Nephron progenitor cell (in vitro differentiated cells): ENCODE measurements around the gene RAMP1.
"Not testable (repeated sequence)": the region's sequence is repeated elsewhere in the genome, so short reads cannot be mapped to it uniquely, and the experiment has no call there.

Experiments used
- DNase-seq: peaks from one replicate; pipeline ENCODE4 v3.0.0; 2021
- H3K27ac Mint-ChIP-seq: 2 replicates; pipeline ENCODE4 v1.8.0; 2021; ENCODE audit warnings: mild to moderate bottlenecking, moderate library complexity, mixed read lengths
- H3K27me3 Mint-ChIP-seq: 2 replicates; pipeline ENCODE4 v1.8.0; 2021; ENCODE audit warnings: mild to moderate bottlenecking, low read depth, mixed read lengths; ENCODE audit not compliant: poor library complexity
- H3K36me3 Mint-ChIP-seq: 2 replicates; pipeline ENCODE4 v1.8.0; 2021; ENCODE audit warnings: low read depth, mixed read lengths
- H3K4me1 Mint-ChIP-seq: 2 replicates; pipeline ENCODE4 v1.8.0; 2021; ENCODE audit warnings: mixed read lengths
- H3K4me3 Mint-ChIP-seq: 2 replicates; pipeline ENCODE4 v1.8.0; 2021; ENCODE audit warnings: mild to moderate bottlenecking, moderate library complexity, mixed read lengths
- H3K9me3 Mint-ChIP-seq: 2 replicates; pipeline ENCODE4 v1.8.0; 2021; ENCODE audit warnings: mild to moderate bottlenecking, moderate library complexity, mixed read lengths
- TF ChIP-seq, protein P1 (sequence below): fragments of 200-600 bp; sonication (generic); IDR thresholded peaks from 2 replicates; pipeline ENCODE4 v1.5.0; 2021; ENCODE audit warnings: antibody characterized with exemption

The RAMP1 gene

DNA sequence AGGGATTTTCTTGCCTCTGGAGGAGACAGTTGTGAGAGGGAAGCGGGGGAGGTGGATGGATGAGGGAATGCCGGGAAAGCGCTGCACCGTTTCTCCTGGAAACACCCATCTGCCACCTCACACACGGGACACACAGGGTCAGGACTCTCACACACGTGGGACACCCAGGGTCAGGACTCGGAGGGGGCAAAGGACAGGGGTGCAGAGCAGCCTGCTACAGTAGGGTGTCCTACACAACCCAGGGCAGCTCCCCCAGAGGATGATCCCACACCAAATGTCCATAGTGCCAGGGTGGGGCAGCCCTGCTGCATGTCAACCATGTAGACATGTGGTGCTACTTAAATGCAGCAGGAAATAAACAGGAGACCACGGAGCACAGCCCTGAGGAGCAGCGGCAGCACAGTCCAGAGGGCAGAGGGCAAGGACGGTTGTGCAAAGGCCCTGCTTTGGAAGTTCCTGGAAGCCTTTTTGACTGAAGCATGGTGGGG, 5.1 kb downstream of the RAMP1 start:
- H3K27ac Mint-ChIP-seq = peak overlapping the region; percentile 42
- TF ChIP-seq, protein P1, sequence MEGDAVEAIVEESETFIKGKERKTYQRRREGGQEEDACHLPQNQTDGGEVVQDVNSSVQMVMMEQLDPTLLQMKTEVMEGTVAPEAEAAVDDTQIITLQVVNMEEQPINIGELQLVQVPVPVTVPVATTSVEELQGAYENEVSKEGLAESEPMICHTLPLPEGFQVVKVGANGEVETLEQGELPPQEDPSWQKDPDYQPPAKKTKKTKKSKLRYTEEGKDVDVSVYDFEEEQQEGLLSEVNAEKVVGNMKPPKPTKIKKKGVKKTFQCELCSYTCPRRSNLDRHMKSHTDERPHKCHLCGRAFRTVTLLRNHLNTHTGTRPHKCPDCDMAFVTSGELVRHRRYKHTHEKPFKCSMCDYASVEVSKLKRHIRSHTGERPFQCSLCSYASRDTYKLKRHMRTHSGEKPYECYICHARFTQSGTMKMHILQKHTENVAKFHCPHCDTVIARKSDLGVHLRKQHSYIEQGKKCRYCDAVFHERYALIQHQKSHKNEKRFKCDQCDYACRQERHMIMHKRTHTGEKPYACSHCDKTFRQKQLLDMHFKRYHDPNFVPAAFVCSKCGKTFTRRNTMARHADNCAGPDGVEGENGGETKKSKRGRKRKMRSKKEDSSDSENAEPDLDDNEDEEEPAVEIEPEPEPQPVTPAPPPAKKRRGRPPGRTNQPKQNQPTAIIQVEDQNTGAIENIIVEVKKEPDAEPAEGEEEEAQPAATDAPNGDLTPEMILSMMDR = no peak
- H3K4me1 Mint-ChIP-seq = peaks cover 58% of the 10 kb centered on the region

DNA sequence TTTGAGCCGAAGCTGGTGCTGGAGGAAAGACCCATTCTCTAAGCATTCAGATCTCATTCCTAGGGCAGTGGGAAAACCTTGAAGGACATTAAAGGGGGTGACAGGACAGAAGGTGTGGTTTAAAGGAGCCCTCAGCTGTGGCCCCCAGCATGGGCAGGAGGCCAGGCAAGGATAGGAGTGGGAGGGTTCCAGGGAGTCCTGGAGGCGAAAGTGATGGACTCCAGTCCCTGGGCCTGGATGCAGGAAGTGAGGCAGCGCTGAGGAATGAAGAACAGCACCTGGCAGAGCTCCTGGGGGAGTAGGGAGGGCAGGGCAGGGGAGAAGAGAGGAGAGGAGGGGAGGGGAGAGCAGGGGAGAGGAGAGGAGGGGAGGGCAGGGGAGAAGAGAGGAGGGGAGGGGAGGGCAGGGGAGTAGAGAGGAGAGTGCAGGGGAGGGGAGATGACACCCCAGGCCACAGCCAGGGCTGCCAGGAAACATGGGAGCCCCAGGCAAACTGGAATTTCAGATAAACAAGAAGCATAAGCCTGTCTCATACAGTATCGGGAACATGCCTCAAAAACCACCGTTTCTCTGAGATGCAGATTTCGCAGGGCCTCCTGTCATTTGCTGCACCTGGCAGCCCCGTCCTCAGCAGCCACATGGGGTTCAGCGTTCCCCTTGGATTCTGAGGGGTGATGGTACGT, 5.7 kb downstream of the RAMP1 start:
- H3K27ac Mint-ChIP-seq = peak overlapping the region; percentile 43
- no peaks in the 10 kb centered on the region for H3K36me3 Mint-ChIP-seq
- peaks cover 56% of the 10 kb centered on the region for H3K4me1 Mint-ChIP-seq
- peaks cover 34% of the 10 kb centered on the region for H3K27me3 Mint-ChIP-seq
- no peaks in the 10 kb centered on the region for H3K9me3 Mint-ChIP-seq
- no peak overlapping the region for H3K4me3 Mint-ChIP-seq
- TF ChIP-seq, protein P1 = no peak
- DNase-seq = no peak

More for the DNA sequence above, 5.1 kb downstream of the RAMP1 start:
- Mint-ChIP-seq H3K36me3 (no peaks in the 10 kb centered on the region), H3K27me3 (peaks cover 40% of the 10 kb centered on the region), H3K9me3 (no peaks in the 10 kb centered on the region), H3K4me3 (no peak overlapping the region)
- no peak for DNase-seq

DNA sequence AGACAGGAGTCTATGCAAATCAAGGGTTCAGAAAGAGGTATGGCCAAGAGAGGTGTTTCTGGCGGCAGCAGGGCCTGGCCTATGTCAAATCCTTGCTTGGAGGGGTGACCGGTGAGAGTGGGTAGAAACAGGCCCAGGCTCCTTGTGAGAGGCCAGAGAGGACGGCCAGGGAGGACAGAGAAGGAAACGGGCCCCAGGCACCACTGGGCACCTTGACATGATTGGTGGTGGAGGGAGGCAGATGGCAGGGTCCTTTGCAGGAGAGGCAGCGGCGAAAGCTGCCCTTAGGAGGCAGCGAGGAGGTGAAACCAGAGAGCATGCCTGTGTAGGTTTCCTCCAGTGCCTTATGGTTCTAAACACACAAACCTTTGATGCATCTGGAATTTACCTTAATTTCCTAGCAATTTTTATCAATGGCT, 6.2 kb downstream of the RAMP1 start:
- Mint-ChIP-seq H3K4me3 (no peak overlapping the region), H3K36me3 (no peaks in the 10 kb centered on the region), H3K4me1 (peaks cover 55% of the 10 kb centered on the region)

DNA sequence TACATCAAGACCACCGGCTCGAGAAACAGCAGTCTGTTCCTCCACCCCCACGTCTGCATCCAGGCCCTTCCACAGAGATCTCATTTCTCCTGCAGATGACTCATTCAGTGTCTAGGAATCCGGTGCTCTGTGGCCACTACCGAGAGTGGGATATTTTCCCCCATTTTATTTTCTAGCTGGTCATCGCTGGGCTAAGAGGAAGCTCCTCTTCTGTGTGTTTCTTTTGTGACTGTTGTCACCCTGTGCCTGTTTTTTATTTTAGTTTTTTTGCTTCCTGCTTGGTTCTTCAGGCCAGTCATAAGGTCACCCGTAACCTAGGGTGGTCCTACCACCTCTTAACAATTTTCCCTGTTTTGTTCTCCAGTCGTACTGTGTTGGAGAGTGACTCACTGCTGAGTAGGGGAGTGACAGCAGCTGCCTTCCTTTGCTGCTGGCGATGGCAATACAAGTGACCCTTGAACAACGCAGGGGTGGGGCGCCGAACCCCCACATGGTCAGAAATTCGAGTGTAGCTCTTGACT, 6.7 kb downstream of the RAMP1 start:
- no peaks in the 10 kb centered on the region for H3K36me3 Mint-ChIP-seq
- no peak overlapping the region for H3K27ac Mint-ChIP-seq
- peaks cover 24% of the 10 kb centered on the region for H3K27me3 Mint-ChIP-seq
- no peak overlapping the region for H3K4me3 Mint-ChIP-seq
- TF ChIP-seq, protein P1 = no peak
- no peak for DNase-seq
- peaks cover 56% of the 10 kb centered on the region for H3K4me1 Mint-ChIP-seq
- H3K9me3 Mint-ChIP-seq = no peaks in the 10 kb centered on the region

More for the DNA sequence above, 6.2 kb downstream of the RAMP1 start:
- no peaks in the 10 kb centered on the region for H3K9me3 Mint-ChIP-seq
- peak overlapping the region; percentile 43 for H3K27ac Mint-ChIP-seq
- no peak for DNase-seq
- TF ChIP-seq, protein P1 = no peak
- H3K27me3 Mint-ChIP-seq = peaks cover 29% of the 10 kb centered on the region

DNA sequence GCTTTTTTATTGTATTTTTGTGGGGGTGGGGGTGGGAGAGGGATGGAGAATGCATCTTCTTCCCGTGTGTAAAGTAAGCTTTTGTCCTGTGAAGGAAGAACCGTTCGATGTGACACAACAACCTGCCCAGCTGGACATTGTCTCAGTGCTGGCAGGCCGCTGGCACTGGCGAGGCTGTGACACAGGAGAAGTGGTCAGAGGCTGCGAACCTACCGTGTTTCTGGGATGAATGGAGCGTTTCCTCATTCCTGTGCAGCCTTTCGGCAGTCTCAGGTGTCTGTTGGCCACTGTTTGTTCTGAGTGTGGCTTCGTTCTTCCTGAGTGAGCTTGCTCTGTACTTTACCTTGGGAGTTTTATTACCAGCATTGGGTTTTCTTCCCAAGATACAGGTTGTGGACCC, 8.0 kb downstream of the RAMP1 start:
- H3K36me3 Mint-ChIP-seq = no peaks in the 10 kb centered on the region
- H3K9me3 Mint-ChIP-seq = no peaks in the 10 kb centered on the region
- DNase-seq = no peak
- TF ChIP-seq, protein P1 = no peak
- H3K4me3 Mint-ChIP-seq = no peak overlapping the region
- peaks cover 11% of the 10 kb centered on the region for H3K27me3 Mint-ChIP-seq
- H3K4me1 Mint-ChIP-seq = peaks cover 62% of the 10 kb centered on the region
- H3K27ac Mint-ChIP-seq = no peak overlapping the region

DNA sequence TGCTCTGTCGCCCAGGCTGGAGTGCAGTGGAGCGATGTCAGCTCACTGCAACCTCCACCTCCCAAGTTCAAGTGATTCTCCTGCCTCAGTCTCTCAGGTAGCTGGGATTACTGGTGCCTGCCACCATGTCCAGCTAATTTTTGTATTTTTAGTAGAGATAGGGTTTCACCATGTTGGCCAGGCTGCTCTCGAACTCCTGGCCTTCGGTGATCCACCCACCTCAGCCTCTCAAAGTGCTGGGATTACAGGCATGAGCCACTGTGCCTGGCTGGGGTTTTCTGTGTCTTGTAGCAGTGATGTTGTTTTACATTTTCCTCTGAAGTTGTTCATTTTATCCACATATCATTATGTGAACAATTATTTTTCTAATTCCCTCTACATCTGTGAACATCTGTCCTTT, 8.7 kb downstream of the RAMP1 start:
- not testable (repeated sequence) for H3K9me3 Mint-ChIP-seq, H3K36me3 Mint-ChIP-seq, H3K4me3 Mint-ChIP-seq, H3K27ac Mint-ChIP-seq, DNase-seq, H3K27me3 Mint-ChIP-seq
- H3K4me1 Mint-ChIP-seq = peaks cover 62% of the 10 kb centered on the region
